PC-9 (cell line): ENCODE measurements around the gene TOP1.

Experiments
- CTCF ChIP-seq: fragments of 200-600 bp; sonication (generic); conservative IDR thresholded peaks from 2 replicates; pipeline ENCODE4 v1.6.1; 2017; ENCODE audit warnings: mixed run types, antibody characterized with exemption, mild to moderate bottlenecking, moderate library complexity
- EZH2 ChIP-seq: fragments of 200-600 bp; sonication (generic); IDR thresholded peaks from 2 replicates; pipeline ENCODE4 v1.8.0; 2017; ENCODE audit warnings: antibody characterized with exemption, low read depth

GRCh38 chr20:41074441-41074840, 45.8 kb downstream of the TOP1 start:
- TF ChIP-seq CTCF (no peak), EZH2 (no peak)
